NCI-H1105 treated with DMSO at 0.1 percent for 48 hours (cell line): ENCODE results near the gene MRPS26.
"Not testable (repeated sequence)": the region's sequence is repeated elsewhere in the genome, so short reads cannot be mapped to it uniquely, and the experiment has no call there.

Experiments used
- DNase-seq: peaks from one replicate; lab custom pipeline; 2025; lab: John Stamatoyannopoulos, UW

The MRPS26 gene

DNA sequence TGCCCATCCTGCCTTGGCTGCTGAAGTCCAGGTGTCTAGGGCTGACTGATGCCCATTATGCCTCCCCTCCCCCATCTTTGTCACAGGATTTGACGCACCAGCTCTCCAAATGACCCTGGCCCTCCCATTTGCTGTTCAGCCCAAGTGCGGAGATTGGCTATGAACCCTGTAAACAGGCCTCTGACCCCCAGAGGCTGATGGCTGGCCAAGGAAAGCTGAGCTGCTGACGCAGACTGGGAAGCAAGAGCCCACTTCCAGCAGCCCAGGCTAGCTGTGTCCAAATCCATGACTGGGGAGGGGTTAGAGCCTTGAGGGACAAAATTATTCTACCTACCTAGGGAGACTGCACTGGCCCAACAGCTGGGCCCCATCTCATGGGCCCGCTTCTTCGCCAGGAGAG lies 3.2 kb upstream of the MRPS26 start:
- DNase-seq = no peak

DNA sequence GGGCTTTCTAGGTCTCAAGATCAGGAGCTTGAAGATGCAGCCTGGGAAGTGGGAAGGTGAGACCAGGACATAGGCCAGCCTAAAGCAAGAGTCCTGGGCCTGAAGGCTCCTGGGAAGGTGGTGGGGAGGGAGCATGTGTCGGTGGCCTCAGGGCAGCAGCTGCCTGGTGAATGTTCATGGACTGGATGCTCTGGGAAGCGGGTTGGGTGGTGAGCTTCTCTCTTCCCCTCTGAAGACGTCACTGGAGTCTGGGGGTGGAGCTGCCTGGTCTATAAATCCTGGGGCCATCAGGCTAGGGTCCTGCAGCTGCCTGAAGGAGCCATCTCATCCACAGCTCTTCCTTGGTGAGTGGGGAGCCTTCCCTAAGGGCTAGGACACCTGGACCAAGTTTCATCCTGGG lies 2.5 kb upstream of the MRPS26 start, which contains the start of gene GNRH2:
Gene GNRH2 (plus strand): TSS at position 301 of the 400 bp plus-strand sequence. CDS start 793 bp downstream, outside the sequence.
- no peak for DNase-seq

DNA sequence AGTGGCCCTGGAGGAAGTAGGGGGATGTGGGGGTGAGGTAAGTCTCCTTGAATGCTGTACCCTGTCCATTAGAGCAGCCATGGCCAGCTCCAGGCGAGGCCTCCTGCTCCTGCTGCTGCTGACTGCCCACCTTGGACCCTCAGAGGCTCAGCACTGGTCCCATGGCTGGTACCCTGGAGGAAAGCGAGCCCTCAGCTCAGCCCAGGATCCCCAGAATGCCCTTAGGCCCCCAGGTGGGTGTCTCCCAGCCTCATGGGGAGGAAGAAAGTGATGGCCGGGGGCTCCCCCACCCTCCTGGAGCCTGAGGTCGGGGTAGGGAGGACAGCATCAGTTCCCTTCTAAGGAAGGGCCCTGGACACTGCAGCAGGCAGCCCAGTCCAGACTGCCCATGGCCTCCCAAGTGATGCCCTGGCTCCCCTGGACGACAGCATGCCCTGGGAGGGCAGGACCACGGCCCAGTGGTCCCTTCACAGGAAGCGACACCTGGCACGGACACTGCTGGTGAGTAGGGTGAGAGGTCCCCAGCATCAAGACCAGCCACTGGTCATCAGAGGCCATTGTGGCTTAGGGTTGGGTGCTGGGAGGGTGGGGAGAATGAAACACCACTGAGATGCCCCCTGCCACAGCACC lies 1.4 kb upstream of the MRPS26 start:
- DNase-seq = no peak

DNA sequence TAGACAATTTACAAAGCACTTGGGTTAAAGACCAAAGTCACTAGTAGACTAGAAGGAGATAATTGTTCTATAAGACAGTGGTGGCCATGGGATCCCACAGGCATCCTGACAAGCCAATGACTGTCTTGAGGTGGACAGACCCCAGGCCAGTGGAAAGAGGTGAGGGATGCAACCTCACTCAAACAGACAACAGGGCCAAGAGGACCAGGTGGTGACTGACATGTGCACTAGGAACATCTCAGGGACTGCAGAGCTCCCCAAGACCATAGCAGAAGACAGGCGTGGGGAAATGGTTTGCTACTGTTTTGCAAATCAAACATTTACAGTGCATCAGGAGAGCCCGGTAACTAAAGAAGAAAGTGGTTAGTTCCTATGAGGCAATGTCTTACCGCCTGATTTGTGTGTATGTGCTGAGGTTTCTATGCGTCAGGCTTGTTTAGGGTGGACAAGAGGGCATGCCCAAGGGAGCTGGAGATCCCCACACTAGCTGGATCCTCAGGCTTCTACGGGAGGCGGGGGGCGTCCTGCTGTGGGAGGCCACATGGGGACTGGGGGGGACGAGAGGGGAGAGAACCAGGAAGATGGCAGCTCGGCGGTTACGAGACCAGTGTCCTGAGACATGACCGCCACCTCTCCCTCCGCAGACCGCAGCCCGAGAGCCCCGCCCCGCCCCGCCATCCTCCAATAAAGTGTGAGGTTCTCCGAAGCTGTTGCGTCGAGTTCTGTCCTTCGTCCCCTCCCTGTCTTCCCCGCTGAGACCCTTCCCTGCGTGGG lies 623 bp upstream of the MRPS26 start:
- peak; percentile 74 for DNase-seq

DNA sequence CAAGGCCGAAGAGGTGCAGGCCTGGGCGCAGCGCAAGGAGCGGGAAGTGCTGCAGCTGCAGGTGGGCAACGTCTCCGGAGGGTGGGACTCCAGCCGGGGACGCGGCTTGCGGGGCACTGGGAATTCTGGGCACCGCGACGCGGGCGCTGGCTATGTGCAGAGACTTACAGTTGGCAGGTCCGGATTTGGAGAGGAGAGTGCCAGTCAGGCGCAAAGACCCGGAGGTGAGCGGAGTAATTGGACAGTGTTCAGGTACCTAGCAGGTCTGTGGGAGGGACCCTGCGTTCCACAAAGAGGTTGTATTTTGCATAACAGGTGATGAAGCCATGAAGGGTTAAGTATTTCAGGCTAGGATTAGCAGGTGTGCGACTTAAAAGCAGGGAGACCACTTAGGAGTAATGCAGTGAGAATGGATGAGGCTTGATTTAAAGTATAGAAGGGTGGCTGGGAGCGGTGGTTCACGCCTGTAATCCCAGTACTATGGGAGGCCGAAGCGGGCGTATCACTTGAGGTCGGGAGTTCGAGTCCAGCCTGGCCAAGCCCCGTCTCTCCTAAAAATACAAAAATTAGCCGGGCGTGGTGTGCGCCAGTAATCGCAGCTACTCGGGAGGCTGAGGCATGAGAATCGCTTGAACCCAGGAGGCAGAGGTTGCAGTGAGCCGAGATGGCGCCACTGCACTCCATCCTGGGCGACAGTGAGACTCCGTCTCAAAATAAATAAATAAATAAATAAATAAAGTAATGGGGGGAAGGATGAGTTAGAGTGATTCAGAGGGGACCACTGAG lies 1.0 kb downstream of the MRPS26 start:
- DNase-seq = peak; percentile 88

DNA sequence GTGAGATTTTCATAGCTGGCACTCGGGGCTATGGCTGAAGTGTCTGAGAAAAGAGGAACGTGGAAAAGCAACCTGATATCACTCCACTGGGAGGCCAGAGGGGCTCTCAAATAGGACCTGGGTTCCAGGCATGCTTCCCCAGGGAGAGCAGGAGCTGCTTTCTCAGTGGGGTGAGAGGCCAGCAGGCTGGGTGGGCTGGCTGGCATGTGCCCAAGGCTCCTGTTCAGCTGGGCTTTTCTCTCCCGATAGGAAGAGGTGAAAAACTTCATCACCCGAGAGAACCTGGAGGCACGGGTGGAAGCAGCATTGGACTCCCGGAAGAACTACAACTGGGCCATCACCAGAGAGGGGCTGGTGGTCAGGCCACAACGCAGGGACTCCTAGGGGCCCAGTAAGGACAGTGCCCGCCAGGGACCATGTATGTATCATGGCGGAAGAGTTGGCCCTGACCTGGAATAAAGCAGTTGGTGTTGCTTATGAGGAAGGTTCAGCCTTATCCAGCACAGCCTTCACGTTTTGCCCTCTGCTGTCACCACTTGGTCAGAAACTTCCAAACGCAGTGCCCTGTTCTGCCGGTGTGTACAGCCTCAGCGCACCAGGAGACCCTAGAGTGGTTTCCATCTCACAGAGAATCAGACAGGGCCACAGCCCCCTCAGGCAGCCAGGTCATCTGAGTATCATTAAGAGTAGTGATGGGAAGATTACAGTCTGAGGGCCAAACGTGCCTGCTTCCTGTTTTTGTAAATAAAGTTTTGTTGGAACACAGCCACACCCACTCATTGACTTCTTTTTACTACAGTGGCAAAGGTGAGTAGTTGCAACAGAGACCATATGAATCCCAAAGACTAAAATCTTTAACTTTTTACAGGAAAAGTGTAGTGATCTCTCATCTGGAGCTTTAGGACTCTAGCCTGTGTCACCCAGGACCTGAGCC lies 1.9 kb downstream of the MRPS26 start:
- no peak for DNase-seq

DNA sequence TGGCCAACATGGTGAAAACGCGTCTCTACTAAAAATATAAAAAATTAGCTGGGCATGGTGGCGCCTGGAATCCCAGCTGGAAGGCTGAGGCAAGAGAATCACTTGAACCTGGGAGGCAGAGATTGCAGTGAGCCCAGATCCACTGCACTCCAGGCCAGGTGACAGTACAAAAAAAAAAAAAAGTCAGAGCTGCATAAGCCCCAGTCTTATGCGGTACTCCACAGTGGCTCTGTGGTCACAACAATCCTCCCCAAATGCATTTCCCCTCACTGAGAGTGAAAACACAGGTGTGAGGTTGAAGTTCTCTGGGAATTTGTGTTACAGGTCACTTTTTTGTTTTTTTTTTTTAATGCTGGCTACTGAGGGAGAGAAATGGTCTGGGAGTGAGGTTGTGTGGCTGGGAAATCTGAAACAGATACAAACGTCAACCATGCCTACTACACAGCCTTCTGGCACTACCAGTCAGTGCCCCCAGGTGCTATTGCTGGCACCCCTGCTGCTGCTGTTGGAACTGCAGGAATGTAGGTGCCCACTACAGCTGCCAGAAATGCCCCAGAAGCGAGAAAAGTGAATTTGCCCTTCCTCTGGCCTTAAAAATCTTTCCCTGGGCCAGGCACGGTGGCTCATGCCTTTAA lies 5.7 kb downstream of the MRPS26 start:
- DNase-seq = no peak

DNA sequence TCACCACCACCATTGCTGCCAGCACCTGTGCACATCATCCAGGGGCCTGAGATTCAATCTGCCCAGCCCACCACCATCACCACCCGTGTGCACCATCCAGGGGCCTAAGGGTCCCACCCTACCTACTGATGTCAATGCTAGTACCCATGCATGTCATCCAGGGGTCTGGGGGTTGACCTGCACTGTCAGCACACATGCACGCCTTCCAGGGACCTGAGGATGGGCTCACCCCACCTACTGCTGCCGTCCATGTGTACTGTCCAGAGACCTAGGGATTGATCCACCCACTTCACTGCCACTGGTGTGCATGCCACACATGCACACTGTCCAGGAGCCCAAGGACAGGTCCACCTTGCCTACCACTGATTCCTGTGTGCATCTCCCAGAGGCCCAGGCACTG lies 13.6 kb downstream of the MRPS26 start:
- no peak for DNase-seq

DNA sequence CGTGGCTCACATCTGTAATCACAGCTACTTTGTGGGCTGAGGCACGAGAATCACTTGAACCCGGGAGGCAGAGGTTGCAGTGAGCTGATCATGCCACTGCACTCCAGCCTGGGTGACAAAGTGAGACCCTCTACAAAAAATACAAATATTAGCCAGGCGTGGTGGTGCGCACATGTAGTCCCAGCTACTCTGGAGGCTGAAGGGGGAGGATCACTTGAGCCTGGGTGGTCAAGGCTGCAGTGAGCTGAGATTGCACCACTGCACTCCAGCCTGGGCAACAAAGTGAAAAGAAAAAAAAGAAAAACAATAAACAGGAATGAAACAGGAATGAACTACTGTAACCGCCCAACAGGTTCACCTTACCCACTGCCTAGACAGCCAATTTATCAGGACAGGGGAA lies 18.3 kb downstream of the MRPS26 start:
- DNase-seq = not testable (repeated sequence)

DNA sequence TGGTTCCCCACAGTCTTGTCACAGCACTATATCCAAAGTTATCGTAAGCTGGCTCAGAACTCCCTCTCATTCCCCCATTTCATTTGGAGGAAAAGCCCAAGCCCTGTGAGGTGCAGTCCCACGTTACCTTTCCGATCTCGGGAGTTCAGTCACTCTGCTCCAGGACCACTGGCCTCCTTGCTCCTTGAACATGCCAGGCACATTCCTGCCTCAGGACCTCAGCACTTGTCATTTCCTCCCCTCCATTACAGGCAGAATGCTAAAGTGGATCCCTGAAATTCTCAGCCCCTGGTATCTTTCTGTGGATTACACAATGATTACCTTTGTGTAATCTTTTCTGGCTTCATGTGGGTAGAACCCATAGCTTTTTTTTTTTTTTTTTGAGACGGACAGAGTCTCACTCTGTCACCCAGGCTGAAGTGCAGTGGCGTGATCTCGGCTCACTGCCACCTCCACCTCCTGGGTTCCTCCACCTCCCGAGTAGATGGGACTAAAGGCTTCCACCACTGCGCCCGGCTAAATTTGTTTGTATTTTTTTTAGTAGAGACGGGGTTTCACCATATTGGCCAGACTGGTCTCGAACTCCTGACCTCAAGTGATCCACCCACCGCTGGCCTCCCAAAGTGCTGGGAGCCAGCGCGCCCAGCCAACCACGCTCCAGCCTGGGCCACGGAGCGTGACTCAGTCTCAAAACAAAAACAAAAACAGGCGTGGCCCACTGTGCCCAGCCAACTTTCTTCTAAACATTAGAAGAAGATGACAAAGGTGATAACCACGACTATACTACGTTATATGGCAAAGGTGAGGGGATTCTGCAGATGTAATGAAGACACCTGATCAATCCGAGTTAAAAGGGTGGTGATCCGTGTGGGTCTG lies 21.5 kb downstream of the MRPS26 start:
- DNase-seq = no peak

DNA sequence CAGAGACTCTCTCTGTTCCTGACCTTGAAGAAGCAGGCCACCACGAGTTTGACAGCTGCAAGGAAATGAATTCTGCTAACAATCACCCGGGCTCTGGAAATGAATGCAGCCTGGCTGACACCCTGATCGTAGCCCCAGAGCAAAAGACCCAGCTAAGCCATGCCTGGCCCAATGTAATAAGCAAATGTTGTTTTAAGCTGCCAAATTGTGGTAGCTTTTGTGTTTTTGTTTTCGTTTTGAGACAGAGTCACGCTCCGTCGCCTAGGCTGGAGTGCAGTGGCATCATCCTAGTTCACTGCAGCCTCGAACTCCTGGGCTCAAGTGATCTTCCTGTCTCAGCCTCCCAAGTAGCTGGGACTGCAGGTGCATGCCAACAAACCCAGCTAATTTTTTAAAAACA lies 22.2 kb downstream of the MRPS26 start:
- DNase-seq = no peak

DNA sequence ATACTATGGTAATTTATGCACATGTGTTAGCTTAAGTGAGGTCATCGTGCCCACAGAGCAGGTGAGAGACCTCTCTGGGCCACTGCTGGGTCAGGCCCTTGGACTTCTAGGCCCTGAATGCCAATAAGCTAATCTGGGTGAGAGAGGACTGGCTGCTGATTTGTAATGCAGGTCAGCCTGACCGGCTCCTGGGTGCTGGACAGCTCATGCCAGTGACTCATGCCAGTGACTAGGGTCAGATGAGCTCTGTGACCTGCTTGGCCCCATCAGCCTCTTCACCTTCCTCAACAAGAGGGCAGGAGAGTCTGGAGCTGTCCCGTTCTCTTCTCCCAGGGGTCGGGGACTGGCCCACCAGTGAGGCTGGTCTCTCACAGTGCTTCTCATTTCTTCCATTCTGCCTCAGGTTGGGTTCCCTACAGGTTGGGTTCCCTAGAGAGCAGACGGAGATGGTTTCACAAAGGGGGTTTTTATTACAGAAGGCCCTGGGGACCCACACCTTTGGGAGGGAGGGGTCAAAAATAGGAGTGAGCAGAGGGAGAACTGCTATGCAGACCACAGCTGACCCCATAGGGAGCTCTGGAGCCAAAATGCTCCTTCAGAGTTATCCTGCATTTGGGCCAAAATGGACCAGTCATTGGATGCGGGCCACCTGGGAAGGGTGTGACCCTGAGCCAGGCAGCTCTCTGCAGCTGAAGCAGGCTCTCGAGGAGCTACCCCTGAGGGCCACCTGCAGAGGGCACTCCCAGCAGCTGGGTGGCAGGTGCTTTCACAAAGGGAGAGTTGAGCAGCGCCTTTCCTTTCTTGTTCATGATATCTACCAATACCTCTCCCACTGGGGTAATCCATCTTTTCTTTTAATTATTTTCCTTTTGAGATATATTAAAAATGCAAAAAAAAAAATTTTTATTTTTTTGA lies 23.4 kb downstream of the MRPS26 start:
- peak; percentile 14 for DNase-seq

DNA sequence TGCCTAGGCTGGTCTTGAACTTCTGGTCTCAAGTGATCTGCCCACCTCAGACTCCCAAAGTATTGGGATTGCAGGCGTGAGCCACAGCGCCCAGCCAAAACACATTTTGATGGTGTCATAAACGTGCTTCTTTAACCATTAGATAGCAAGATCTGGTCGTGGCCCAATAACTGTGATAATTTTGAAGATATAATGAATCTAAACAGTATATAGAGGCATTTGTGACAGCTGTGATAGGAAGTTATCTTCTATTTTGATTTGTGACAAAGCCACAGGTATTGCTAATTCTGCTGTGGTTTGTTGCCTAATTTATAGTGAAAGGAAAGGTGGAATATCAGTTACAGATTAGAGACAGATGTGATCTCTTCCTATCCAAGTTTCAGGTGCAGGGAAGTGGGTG lies 24.9 kb downstream of the MRPS26 start:
- no peak for DNase-seq

DNA sequence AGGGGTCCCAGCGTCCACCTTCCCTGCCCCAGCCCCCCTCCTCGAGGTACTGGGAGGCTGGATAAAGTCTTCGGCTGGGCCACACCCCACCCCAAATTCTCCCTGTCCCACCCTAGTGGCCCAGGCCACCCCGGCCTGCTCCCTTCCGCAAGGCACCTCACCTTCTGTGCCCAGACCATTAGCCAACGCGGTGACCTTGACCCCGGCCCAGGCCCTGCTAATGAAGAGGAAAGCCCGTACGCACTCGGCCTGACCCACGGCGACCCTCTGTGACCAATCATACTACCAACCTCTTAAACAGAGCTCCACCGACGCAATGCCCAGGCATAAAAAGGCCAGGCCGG lies 25.4 kb downstream of the MRPS26 start:
- no peak for DNase-seq

DNA sequence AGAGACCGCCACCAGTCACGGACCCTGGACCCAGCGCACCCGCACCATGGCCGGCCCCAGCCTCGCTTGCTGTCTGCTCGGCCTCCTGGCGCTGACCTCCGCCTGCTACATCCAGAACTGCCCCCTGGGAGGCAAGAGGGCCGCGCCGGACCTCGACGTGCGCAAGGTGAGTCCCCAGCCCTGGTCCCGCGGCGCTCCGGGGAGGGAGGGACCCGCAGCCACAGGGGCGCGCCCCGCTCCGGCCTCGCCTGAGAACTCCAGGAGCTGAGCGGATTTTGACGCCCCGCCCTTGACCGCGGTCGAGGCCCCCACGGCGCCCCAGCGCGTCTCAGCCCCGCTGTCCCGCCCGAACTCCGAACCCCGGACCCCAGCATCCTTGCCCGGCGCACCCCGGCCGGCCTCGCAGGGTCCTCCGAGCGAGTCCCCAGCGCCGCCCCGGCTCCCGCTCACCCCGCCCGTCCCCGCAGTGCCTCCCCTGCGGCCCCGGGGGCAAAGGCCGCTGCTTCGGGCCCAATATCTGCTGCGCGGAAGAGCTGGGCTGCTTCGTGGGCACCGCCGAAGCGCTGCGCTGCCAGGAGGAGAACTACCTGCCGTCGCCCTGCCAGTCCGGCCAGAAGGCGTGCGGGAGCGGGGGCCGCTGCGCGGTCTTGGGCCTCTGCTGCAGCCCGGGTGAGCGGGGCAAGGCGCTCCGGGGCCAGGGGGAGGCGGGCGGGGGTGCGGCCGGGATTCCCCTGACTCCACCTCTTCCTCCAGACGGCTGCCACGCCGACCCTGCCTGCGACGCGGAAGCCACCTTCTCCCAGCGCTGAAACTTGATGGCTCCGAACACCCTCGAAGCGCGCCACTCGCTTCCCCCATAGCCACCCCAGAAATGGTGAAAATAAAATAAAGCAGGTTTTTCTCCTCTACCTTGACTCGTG lies 26.0 kb downstream of the MRPS26 start, which contains the start of gene OXT:
Gene OXT (plus strand): TSS at position 11 of the 920 bp plus-strand sequence. CDS start 36 bp downstream, at position 47.
- DNase-seq = no peak

DNA sequence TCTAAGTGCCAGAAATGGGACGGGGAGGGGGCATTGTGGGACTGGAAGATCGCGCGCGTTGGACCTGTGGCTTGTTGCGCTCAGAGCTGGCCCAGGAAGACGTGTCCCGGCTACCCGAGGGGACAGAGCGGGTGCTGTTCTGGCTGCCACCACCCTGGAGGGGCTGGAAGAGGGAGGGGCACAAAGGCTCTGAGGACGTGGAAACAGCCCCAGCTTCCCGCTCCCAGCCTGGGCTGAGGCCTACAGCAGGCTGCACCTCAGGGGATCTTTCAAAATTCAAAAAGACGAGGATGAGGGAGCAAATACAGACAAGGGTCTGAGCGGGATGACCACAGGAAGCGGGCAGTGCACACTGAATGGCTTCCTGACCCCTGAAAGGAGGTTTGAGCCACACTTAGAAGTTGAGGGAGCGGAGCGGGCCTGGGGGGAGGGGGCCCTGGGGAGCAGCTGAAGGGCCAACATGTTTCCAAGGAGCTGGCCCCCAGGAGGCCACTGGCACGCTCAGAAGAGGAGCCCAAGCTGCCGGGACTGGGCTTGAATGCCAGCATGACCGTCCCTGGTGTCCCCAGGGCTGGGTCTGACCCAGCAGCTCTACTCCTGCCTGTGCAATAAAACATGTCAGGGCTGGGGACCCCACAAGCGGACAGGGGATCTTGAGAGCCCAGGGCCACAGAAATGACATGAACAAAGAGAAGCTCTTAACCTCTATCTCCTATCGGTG lies 26.8 kb downstream of the MRPS26 start:
- no peak for DNase-seq

DNA sequence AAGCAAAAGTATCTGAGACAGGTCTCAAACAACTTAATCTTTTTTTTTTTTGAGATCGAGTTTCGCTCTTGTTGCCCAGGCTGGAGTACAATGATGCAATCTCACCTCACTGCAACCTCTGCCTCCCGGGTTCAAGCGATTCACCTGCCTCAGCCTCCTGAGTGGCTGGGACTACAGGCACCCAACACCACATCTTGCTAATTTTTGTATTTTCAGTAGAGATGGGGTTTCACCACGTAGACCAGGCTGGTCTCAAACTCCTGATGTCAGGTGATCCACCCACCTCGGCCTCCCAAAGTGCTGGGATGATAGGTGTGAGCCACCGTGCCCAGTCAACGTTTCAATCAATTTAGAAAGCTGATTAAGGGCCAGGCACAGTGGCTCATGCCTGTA lies 27.4 kb downstream of the MRPS26 start:
- DNase-seq = not testable (repeated sequence)
